Fibroblast of pulmonary artery (primary cell): ENCODE data around the gene POTEC.
"Not testable (repeated sequence)": the region's sequence is repeated elsewhere in the genome, so short reads cannot be mapped to it uniquely, and the experiment has no call there.

Source experiments
- DNase-seq: peaks from one replicate; pipeline ENCODE4 v3.0.0-alpha.2; 2010; ENCODE audit warnings: low read depth
- H3K4me3 ChIP-seq: replicated peaks from 2 replicates; pipeline ENCODE4 v1.5.1; 2011; ENCODE audit warnings: low read depth, mild to moderate bottlenecking, control low read depth, low read length, moderate library complexity

POTEC gene

GRCh38 chr18:14470046-14470445 lies 73.4 kb downstream of the POTEC start:
- not testable (repeated sequence) for DNase-seq, H3K4me3 ChIP-seq

GRCh38 chr18:14465989-14466388 lies 77.4 kb downstream of the POTEC start:
- not testable (repeated sequence) for H3K4me3 ChIP-seq, DNase-seq
